ENCODE measurements around the gene OLA1. TPM values are rescaled to one million over a fixed set of nuclear protein-coding genes. Genes with fewer than 3 reads are reported as not detected.

Gene OLA1
- polyA plus RNA-seq, 3 donors: 24.9 to 72.3 (median 71.9) TPM

DNA sequence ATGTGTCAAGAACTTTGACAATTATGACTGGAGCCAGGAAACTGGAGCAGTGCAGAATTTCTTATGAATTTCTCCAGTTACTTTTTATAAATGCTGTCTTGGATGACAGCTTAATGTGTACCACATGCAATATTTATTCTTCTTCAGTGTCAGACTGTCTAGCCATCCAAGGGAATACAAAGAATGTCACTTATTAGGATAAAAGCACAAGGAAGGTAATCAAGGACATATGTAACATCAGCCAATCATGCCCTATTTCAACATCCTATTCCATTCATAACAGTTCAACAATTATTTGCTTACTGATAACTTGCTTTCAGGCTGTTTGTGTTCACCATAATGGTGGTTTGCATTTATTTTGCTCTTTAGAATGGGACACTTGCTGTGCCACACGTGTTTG is 139.8 kb downstream of the OLA1 start:
- peaks cover 0 to 2% (median 0%) of the 10 kb centered on the region in 7 donors for H3K9me3 Mint-ChIP-seq
- H3K4me3 Mint-ChIP-seq: no peak overlapping the region
- Histone ChIP-seq H3K79me2 (ENCODE audit: insufficient read depth, low read length) (no peaks in the 10 kb centered on the region), H3K27ac (ENCODE audit: low read depth in 1 of 2, low read length in 2 of 2) (no peak overlapping the region), H3K9me3 (replicated peaks in 1 of 2; ENCODE audit: control insufficient read depth in 1 of 2, insufficient read depth in 1 of 2, low read length in 2 of 2) (no peaks in the 10 kb centered on the region), H4K20me1 (ENCODE audit: insufficient read depth, low read length) (no peaks in the 10 kb centered on the region), H3K4me3 (replicated peaks in 1 of 3; ENCODE audit: low read depth in 2 of 3, low read length in 3 of 3) (no peak overlapping the region), H3K4me2 (replicated peaks; ENCODE audit: extremely low read depth, low read length, poor library complexity, severe bottlenecking) (no peak overlapping the region), H3K36me3 (replicated peaks in 1 of 2; ENCODE audit: control insufficient read depth in 1 of 2, insufficient read depth in 2 of 2, low read length in 2 of 2) (peaks cover 0 to 7% of the 10 kb centered on the region in 2 donors), H3K4me1 (ENCODE audit: control insufficient read depth in 1 of 2, insufficient read depth in 2 of 2, low read length in 2 of 2) (peaks cover 8 to 9% of the 10 kb centered on the region in 2 donors), H2AFZ (ENCODE audit: insufficient read depth, low read depth, low read length, poor library complexity, severe bottlenecking) (no peak overlapping the region), H3K27me3 (ENCODE audit: control insufficient read depth in 2 of 2, insufficient read depth in 2 of 2, low read length in 2 of 2) (no peaks in the 10 kb centered on the region), H3K9ac (ENCODE audit: insufficient read depth, low read length, poor library complexity, severe bottlenecking) (no peak overlapping the region)
- DNase-seq: no peak
- H3K27ac Mint-ChIP-seq: no peak overlapping the region
- H3K27me3 Mint-ChIP-seq (ENCODE audit: low read depth in 3 of 3): no peaks in the 10 kb centered on the region
- intact Hi-C loops (cut with micrococcal nuclease): no loop called here
- peaks cover 8 to 9% of the 10 kb centered on the region in 2 donors for H3K36me3 Mint-ChIP-seq
- peaks cover 10% of the 10 kb centered on the region for H3K4me1 Mint-ChIP-seq
- TF ChIP-seq, protein P1, sequence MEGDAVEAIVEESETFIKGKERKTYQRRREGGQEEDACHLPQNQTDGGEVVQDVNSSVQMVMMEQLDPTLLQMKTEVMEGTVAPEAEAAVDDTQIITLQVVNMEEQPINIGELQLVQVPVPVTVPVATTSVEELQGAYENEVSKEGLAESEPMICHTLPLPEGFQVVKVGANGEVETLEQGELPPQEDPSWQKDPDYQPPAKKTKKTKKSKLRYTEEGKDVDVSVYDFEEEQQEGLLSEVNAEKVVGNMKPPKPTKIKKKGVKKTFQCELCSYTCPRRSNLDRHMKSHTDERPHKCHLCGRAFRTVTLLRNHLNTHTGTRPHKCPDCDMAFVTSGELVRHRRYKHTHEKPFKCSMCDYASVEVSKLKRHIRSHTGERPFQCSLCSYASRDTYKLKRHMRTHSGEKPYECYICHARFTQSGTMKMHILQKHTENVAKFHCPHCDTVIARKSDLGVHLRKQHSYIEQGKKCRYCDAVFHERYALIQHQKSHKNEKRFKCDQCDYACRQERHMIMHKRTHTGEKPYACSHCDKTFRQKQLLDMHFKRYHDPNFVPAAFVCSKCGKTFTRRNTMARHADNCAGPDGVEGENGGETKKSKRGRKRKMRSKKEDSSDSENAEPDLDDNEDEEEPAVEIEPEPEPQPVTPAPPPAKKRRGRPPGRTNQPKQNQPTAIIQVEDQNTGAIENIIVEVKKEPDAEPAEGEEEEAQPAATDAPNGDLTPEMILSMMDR (IDR thresholded peaks at IDR 0.05): no peak
- no CpG with 5 or more reads among the region's 1 CpG for WGBS (ENCODE audit: insufficient coverage)

DNA sequence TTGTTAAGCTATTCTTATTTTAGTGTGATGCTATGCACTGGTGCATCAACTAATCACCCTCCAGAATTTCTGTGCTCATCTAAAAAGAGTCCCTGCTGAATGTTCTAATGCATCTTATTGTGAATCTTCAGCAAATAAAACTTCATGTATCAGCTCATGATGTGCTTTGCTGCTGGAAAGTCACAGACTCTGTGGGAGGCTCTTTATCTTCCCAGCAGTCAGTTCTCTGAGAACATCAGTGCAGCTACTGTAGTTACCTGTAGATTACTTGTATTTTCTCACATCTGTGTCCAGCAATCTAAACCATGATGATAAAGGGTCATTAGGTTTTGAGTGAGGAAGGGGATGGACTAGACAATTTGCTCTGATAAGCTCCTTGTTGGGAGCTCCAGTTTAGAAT is 141.6 kb downstream of the OLA1 start:
- Mint-ChIP-seq H3K36me3 (peaks cover 14% of the 10 kb centered on the region in 2 donors), H3K27ac (no peak overlapping the region), H3K4me3 (no peak overlapping the region), H3K4me1 (peaks cover 2% of the 10 kb centered on the region), H3K27me3 (ENCODE audit: low read depth in 3 of 3) (no peaks in the 10 kb centered on the region), H3K9me3 (no peaks in the 10 kb centered on the region)
- DNase-seq: no peak
- H4K20me1 ChIP-seq (ENCODE audit: insufficient read depth, low read length): no peaks in the 10 kb centered on the region
- no peak overlapping the region for H2AFZ ChIP-seq (ENCODE audit: insufficient read depth, low read depth, low read length, poor library complexity, severe bottlenecking)
- no peak overlapping the region for H3K27ac ChIP-seq (ENCODE audit: low read depth in 1 of 2, low read length in 2 of 2)
- H3K4me3 ChIP-seq (replicated peaks in 1 of 3; ENCODE audit: low read depth in 2 of 3, low read length in 3 of 3): no peak overlapping the region
- no peaks in the 10 kb centered on the region for H3K27me3 ChIP-seq (ENCODE audit: control insufficient read depth in 2 of 2, insufficient read depth in 2 of 2, low read length in 2 of 2)
- H3K79me2 ChIP-seq (ENCODE audit: insufficient read depth, low read length): no peaks in the 10 kb centered on the region
- H3K9ac ChIP-seq (ENCODE audit: insufficient read depth, low read length, poor library complexity, severe bottlenecking): no peak overlapping the region
- intact Hi-C loops (cut with micrococcal nuclease): no loop called here
- no peaks in the 10 kb centered on the region for H3K9me3 ChIP-seq (replicated peaks in 1 of 2; ENCODE audit: control insufficient read depth in 1 of 2, insufficient read depth in 1 of 2, low read length in 2 of 2)
- TF ChIP-seq, protein P1 (IDR thresholded peaks at IDR 0.05): no peak
- H3K4me2 ChIP-seq (replicated peaks; ENCODE audit: extremely low read depth, low read length, poor library complexity, severe bottlenecking): no peak overlapping the region
- H3K36me3 ChIP-seq (replicated peaks in 1 of 2; ENCODE audit: control insufficient read depth in 1 of 2, insufficient read depth in 2 of 2, low read length in 2 of 2): peaks cover 0 to 7% of the 10 kb centered on the region in 2 donors
- H3K4me1 ChIP-seq (ENCODE audit: control insufficient read depth in 1 of 2, insufficient read depth in 2 of 2, low read length in 2 of 2): no peaks in the 10 kb centered on the region
